Measurements from ENCODE around the gene MYO19. TPM values are rescaled to one million over a fixed set of nuclear protein-coding genes. Genes with fewer than 3 reads are reported as not detected.
"Not testable (repeated sequence)": the region's sequence is repeated elsewhere in the genome, so short reads cannot be mapped to it uniquely, and the experiment has no call there.

MYO19 gene
- total RNA-seq, 8 experiments from 2014 or later, result 15.3 to 103 (median 31.1) TPM

DNA sequence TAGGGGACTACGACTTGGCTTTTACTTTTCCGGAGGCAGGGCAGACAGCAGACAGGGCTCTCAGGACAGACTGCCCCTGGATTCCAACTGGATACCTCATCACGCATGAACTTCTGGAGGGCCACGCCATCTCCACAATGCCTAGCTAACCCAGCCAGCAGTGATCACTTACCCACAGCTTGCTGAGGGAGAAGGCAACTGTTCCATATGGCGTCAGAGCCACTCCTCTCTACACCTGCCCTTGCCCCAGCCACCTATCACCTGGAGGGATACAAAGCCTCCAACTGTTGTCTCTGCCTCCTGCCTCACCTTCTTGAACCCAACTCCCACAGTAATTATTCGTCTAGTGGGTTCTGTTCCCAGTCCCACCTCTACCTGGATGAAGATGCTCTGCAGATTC lies 8.8 kb downstream of the MYO19 start:
- 80 to 100% (median 98%) methylated on average over 1 to 6 of the region's 6 CpGs; no CpG with 5 or more reads in 4 of the 10 experiments for WGBS, 10 experiments

DNA sequence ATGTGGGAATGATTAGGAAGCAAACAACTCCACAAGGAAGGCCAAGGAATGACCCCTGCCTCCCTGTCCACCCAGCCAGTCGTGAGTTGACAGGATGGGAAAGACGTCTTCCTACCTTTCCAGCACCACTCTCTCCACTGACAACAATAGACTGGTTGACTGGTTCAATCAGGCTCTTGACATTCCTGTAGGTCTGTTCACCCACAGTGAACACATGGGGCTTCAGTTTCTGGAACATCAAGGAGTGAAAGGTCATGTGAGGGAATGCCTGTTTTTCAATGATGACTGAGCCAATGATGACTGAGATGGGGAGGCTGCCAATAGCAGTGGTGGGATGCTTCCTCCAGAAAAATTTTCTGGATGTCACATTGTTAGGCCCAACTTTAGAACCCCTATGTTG lies 9.6 kb downstream of the MYO19 start:
- WGBS, 10 experiments, result 80 to 100% (median 92%) methylated on average over 1 to 2 of the region's 2 CpGs; no CpG with 5 or more reads in 5 of the 10 experiments
- no peak for ATAC-seq (replicated peaks in 6 of 8)
- Histone ChIP-seq H3K27ac (no peak overlapping the region), H3K4me1 (replicated peaks in 1 of 2) (no peaks in the 10 kb centered on the region), H3K4me3 (no peak overlapping the region)
- in situ Hi-C loops (cut with MboI; ENCODE audit: low pct_unique_long_range_greater_than_20kb in 2 of 9, low sequenced_read_pairs in 9 of 9, unreplicated experiment in 9 of 9), result no loop called here

More for the DNA sequence above, 8.8 kb downstream of the MYO19 start:
- in situ Hi-C loops (cut with MboI; ENCODE audit: low pct_unique_long_range_greater_than_20kb in 2 of 9, low sequenced_read_pairs in 9 of 9, unreplicated experiment in 9 of 9), result no loop called here
- H3K4me1 ChIP-seq (replicated peaks in 1 of 2), result no peaks in the 10 kb centered on the region
- no peak for ATAC-seq (replicated peaks in 6 of 8)
- no peak overlapping the region for H3K27ac ChIP-seq
- H3K4me3 ChIP-seq, result no peak overlapping the region

DNA sequence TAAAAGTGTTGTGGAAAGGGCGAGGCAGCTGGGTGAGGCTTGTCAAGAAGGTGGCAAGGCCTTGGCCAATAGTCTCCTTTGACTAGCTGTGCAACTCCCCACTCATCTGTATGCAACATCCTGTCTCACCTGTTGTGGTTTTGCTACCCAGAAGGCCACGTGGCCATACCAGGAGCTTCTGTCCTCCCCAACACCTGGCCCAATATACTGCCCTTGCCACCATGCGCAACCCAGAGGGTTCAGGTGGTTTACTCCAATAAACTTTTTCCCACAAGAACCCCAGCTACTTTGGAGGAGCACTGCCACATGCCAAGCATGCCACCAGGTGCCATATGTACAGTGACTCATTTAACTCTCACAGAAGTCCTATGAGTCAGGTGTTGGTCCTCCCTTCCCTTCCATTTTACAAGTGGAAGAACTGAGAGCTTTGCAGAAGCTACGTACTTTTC lies 10.2 kb downstream of the MYO19 start:
- in situ Hi-C loops (cut with MboI; ENCODE audit: low pct_unique_long_range_greater_than_20kb in 2 of 9, low sequenced_read_pairs in 9 of 9, unreplicated experiment in 9 of 9), result no loop called here
- no peaks in the 10 kb centered on the region for H3K4me1 ChIP-seq (replicated peaks in 1 of 2)
- no peak overlapping the region for H3K27ac ChIP-seq
- H3K4me3 ChIP-seq, result no peak overlapping the region
- 94 to 100% (median 100%) methylated on average over 1 to 3 of the region's 4 CpGs; no CpG with 5 or more reads in 3 of the 10 experiments for WGBS, 10 experiments
- no peak for ATAC-seq (replicated peaks in 6 of 8)

DNA sequence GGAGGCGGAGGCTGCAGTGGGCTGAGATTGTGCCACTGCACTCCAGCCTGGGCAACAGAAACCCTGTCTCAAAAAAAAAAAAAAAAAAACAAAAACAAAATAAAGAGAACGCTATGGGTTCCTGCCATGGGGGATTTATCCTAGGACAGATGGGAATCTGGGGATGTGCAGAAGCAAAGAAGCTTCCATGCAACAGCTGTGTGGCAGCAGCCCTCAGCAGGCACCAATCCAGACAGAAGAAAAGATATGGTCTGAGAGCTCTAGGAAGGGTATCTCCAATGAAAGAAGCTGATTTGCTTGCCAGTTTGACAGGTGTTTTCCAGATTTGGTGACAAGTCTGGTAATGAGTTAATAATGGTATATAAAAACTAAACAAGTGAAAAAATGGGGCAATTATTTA lies 11.6 kb downstream of the MYO19 start:
- WGBS, 10 experiments, result 0 to 100% (median 88%) methylated on average over 1 to 2 of the region's 2 CpGs; no CpG with 5 or more reads in 1 of the 10 experiments
- no peak overlapping the region for H3K27ac ChIP-seq
- no peak for ATAC-seq (replicated peaks in 6 of 8)
- H3K4me1 ChIP-seq (replicated peaks in 1 of 2), result no peaks in the 10 kb centered on the region
- in situ Hi-C loops (cut with MboI; ENCODE audit: low pct_unique_long_range_greater_than_20kb in 2 of 9, low sequenced_read_pairs in 9 of 9, unreplicated experiment in 9 of 9), result no loop called here
- H3K4me3 ChIP-seq, result no peak overlapping the region

DNA sequence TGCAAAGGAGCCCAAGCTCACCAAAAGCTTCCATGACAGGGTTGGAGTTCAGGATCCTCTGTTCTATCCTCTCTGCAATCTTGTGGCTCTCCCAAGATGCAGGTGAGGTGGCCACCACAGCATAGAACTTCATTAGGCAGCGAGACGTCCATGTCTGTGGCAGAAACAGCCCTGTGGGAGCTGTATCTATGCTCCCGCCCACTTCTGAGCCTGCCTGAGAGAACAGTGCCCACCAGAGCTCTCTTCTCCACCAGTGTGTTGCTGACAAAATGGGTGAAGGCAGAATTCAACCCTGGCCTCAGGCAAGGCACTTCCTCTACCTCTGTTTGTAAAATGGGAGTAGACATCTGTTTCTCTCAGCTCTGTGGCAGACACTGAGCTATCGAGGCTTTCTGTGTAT lies 18.8 kb downstream of the MYO19 start:
- no peaks in the 10 kb centered on the region for H3K4me1 ChIP-seq (replicated peaks in 1 of 2)
- no peak overlapping the region for H3K4me3 ChIP-seq
- 74 to 100% (median 91%) methylated on average over 1 to 4 of the region's 4 CpGs; no CpG with 5 or more reads in 6 of the 10 experiments for WGBS, 10 experiments
- H3K27ac ChIP-seq, result no peak overlapping the region
- no peak for ATAC-seq (replicated peaks in 6 of 8)
- in situ Hi-C loops (cut with MboI; ENCODE audit: low pct_unique_long_range_greater_than_20kb in 2 of 9, low sequenced_read_pairs in 9 of 9, unreplicated experiment in 9 of 9), result no loop called here

DNA sequence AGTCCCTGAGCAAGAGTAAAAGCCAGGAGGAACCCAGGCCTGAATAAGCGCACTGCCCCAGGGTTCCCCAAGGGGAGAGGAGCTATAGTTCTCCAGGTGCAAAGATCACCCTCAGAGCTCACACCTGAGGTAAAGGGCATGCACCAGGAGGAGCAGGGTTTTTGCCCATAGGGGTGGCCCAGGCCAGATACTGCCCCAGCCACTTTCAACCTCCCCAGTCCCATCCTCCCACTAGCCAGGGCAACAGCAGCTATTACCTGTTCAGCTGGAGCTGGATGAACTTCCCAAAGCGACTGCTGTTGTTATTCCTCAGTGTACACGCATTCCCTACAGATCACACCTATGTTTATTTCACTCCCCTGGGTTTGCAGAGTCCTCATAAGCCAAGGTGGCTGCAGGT lies 19.8 kb downstream of the MYO19 start:
- in situ Hi-C loops (cut with MboI; ENCODE audit: low pct_unique_long_range_greater_than_20kb in 2 of 9, low sequenced_read_pairs in 9 of 9, unreplicated experiment in 9 of 9), result no loop called here
- H3K27ac ChIP-seq, result no peak overlapping the region
- H3K4me3 ChIP-seq, result no peak overlapping the region
- ATAC-seq (replicated peaks in 6 of 8), result no peak
- WGBS, 10 experiments, result 80 to 100% (median 100%) methylated on average over 1 to 3 of the region's 3 CpGs; no CpG with 5 or more reads in 5 of the 10 experiments
- H3K4me1 ChIP-seq (replicated peaks in 1 of 2), result no peaks in the 10 kb centered on the region

DNA sequence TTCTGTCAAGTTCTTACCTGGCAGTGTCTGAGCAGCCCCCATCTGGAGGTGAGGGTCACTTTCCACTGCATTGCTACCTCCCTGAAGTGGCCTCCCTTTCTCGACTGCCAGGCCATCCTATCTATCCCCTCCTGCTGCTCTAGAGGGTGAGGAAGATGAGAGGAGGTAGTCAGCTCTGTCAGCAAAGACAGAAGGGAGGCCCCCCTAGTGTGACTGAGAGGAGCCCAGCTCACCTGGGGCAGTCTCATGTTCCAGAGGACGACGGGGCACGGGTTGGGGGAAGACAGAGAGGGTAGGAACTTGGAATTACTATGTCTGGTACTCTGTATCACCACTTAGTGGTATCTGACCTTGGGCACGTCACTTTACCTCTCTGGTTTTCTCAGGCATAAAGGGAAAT lies 22.0 kb downstream of the MYO19 start:
- no peak for ATAC-seq (replicated peaks in 6 of 8)
- Histone ChIP-seq H3K4me3 (no peak overlapping the region), H3K27ac (no peak overlapping the region), H3K4me1 (replicated peaks in 1 of 2) (no peaks in the 10 kb centered on the region)
- in situ Hi-C loops (cut with MboI; ENCODE audit: low pct_unique_long_range_greater_than_20kb in 2 of 9, low sequenced_read_pairs in 9 of 9, unreplicated experiment in 9 of 9), result no loop called here
- 83 to 100% (median 97%) methylated on average over 1 to 3 of the region's 5 CpGs; no CpG with 5 or more reads in 4 of the 10 experiments for WGBS, 10 experiments

DNA sequence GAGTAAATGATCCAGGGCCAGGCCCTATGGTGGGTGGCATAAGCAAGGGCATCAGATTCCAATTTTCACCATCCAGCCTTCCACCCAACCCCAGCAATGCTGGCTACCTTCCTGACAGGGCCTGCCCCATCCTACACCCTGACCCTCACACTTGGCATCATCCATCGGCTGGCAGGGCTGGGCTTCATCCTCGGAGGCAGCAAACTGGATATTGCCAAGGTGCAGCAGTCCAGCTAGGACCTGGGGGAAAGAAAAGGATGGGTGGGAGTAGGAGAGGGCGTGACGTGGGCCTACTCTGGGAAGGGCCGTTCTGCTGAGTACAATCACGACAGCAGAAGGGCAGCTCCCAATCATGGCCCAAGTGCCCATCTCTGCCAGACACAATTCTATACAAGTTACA lies 23.5 kb downstream of the MYO19 start:
- Histone ChIP-seq H3K4me1 (replicated peaks in 1 of 2) (no peaks in the 10 kb centered on the region), H3K4me3 (no peak overlapping the region), H3K27ac (no peak overlapping the region)
- in situ Hi-C loops (cut with MboI; ENCODE audit: low pct_unique_long_range_greater_than_20kb in 2 of 9, low sequenced_read_pairs in 9 of 9, unreplicated experiment in 9 of 9), result no loop called here
- WGBS, 10 experiments, result 60 to 97% (median 80%) methylated on average over 1 to 6 of the region's 6 CpGs; no CpG with 5 or more reads in 5 of the 10 experiments
- ATAC-seq (replicated peaks in 6 of 8), result no peak

DNA sequence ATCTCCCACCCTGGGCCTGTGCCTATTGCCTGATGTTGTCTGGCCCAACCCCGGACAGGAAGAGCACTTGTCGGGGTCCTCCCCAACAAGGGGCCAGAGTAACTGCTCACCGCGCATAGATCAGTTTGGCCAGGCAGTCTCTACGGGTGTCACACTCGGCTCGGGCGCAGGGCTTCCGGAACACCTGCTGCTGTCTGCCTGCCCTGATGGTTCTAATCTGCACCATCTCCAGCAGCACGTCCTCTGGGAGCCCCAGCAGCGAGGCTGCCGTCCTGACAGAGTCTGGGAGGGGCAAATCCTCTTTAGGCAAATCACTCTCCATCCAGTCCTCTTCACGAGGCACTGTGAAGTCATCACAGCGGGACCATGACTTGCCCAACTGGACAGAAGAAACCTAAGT lies 24.0 kb downstream of the MYO19 start:
- Histone ChIP-seq H3K4me3 (no peak overlapping the region), H3K4me1 (replicated peaks in 1 of 2) (no peaks in the 10 kb centered on the region), H3K27ac (no peak overlapping the region)
- no peak for ATAC-seq (replicated peaks in 6 of 8)
- in situ Hi-C loops (cut with MboI; ENCODE audit: low pct_unique_long_range_greater_than_20kb in 2 of 9, low sequenced_read_pairs in 9 of 9, unreplicated experiment in 9 of 9), result no loop called here
- 87 to 100% (median 94%) methylated on average over 1 to 10 of the region's 14 CpGs; no CpG with 5 or more reads in 3 of the 10 experiments for WGBS, 10 experiments

DNA sequence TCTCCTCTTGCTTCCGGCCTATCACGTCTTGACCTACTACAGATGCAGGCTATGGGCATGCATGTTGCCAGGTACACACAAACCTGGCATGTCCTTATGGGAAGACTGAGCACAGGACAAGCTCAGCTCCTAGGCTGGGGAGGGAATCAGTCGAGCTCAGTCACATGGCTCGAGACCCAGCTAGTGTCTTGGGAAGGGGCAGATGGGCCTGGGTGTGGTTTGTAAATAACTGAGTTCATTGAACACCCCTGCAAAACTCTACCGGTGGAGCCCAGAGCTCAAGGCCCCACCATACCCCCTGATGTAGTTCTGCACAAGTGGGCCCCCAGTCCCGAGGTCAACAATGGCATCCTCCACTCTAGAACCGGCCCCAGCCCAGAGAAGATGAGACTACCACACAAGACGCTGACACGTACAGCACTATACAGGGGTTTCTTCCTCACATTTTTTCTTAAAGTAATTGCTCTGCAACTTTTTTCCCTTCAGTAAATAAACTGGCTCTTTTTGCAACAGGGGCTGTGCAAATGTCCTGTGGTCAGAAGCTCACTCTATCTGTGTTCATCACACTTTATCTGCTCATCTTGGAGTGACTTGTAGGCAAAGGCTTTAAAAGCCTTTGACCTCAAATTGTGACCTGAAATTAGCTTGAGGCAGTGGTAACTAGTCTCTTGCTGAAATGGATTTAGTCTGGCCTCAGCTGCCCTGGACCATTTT lies 25.2 kb downstream of the MYO19 start:
- H3K4me1 ChIP-seq (replicated peaks in 1 of 2), result no peaks in the 10 kb centered on the region
- in situ Hi-C loops (cut with MboI; ENCODE audit: low pct_unique_long_range_greater_than_20kb in 2 of 9, low sequenced_read_pairs in 9 of 9, unreplicated experiment in 9 of 9), result no loop called here
- H3K4me3 ChIP-seq, result no peak overlapping the region
- 80 to 100% (median 93%) methylated on average over 1 to 7 of the region's 9 CpGs; no CpG with 5 or more reads in 1 of the 10 experiments for WGBS, 10 experiments
- no peak overlapping the region for H3K27ac ChIP-seq
- ATAC-seq (replicated peaks in 6 of 8), result no peak

DNA sequence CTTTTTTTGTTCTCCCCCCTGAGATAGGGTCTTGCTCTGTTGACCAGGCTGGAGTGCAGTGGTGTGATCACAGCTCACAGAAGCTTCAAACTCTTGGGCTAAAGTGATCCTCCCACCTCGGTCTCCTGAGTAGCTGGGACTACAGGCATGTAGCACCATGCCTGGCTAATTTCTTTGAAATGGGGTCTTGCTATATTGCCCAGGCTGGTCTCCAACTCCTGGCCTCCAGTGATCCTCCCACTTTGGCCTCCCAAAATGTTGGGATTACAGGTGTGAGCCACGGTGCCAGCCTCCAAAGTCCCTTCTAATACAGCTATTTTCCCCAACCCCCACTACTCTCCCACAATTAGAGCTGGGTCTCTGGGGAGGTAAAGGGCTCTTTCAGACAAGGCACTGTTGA lies 26.2 kb downstream of the MYO19 start:
- H3K4me3 ChIP-seq; H3K27ac ChIP-seq; in situ Hi-C loops (cut with MboI; ENCODE audit: low pct_unique_long_range_greater_than_20kb in 2 of 9, low sequenced_read_pairs in 9 of 9, unreplicated experiment in 9 of 9); H3K4me1 ChIP-seq (replicated peaks in 1 of 2); ATAC-seq (replicated peaks in 6 of 8): not testable (repeated sequence)
- WGBS, 10 experiments, result 80 to 93% methylated on average over 1 to 2 of the region's 2 CpGs; no CpG with 5 or more reads in 8 of the 10 experiments

DNA sequence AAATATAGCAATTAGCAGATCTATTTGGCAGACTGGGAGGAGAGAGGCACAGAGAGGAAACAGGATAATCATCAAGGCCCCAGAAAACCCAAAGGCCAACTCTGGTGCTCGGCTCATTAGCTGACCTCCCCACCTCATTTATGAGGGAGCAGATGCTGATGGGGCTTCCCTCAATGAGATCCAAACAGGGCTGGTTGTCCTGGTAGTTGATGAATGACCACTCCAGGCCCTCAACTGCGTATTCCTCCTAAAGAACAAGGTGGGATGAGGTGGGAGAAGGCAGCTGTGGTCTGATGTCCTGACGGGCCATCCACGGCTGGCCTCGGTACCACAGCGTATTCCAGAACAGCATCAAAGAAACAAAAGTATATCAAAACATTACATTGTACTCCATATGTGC lies 27.4 kb downstream of the MYO19 start:
- Histone ChIP-seq H3K27ac (no peak overlapping the region), H3K4me1 (replicated peaks in 1 of 2) (no peaks in the 10 kb centered on the region), H3K4me3 (no peak overlapping the region)
- 82 to 100% (median 93%) methylated on average over 1 to 5 of the region's 6 CpGs; no CpG with 5 or more reads in 4 of the 10 experiments for WGBS, 10 experiments
- ATAC-seq (replicated peaks in 6 of 8), result no peak
- in situ Hi-C loops (cut with MboI; ENCODE audit: low pct_unique_long_range_greater_than_20kb in 2 of 9, low sequenced_read_pairs in 9 of 9, unreplicated experiment in 9 of 9), result no loop called here

DNA sequence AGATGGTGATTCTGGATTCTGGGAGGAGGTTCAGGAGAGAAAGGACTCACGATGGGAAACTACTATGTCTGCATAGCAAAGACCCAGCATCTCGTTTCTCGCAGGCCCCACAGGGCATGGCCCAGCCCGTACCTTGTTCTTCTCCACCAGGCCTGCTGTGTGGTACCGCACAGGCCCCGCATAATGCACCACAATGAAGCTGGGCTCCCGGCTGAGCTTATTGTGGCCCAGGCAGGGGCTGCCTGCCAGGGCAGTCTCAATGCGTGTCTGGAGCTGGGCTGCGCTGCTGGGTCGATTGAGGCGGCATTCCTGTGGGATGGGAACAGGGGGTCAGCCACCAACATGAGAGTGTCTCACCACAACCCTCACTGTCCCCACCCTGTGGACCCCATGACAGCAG lies 27.8 kb downstream of the MYO19 start:
- 80 to 100% (median 100%) methylated on average over 1 to 3 of the region's 11 CpGs; no CpG with 5 or more reads in 5 of the 10 experiments for WGBS, 10 experiments
- H3K27ac ChIP-seq, result peak overlapping the region in 1 of 2 donors; percentile 33
- no peak overlapping the region for H3K4me3 ChIP-seq
- in situ Hi-C loops (cut with MboI; ENCODE audit: low pct_unique_long_range_greater_than_20kb in 2 of 9, low sequenced_read_pairs in 9 of 9, unreplicated experiment in 9 of 9), result no loop called here
- no peaks in the 10 kb centered on the region for H3K4me1 ChIP-seq (replicated peaks in 1 of 2)
- no peak for ATAC-seq (replicated peaks in 6 of 8)

Data from motor neuron (in vitro differentiated cells).